HUDEP-2 (cell line): ENCODE measurements around the gene SYNGAP1.
"Not testable (repeated sequence)": the region's sequence is repeated elsewhere in the genome, so short reads cannot be mapped to it uniquely, and the experiment has no call there.

ENCODE experiments used
- DNase-seq, 76 experiments: peaks; one replicate each; lab custom pipeline; 2025; ENCODE audit not compliant: unreplicated experiment in 76 of 76; lab: John Stamatoyannopoulos, UW

SYNGAP1 gene

DNA sequence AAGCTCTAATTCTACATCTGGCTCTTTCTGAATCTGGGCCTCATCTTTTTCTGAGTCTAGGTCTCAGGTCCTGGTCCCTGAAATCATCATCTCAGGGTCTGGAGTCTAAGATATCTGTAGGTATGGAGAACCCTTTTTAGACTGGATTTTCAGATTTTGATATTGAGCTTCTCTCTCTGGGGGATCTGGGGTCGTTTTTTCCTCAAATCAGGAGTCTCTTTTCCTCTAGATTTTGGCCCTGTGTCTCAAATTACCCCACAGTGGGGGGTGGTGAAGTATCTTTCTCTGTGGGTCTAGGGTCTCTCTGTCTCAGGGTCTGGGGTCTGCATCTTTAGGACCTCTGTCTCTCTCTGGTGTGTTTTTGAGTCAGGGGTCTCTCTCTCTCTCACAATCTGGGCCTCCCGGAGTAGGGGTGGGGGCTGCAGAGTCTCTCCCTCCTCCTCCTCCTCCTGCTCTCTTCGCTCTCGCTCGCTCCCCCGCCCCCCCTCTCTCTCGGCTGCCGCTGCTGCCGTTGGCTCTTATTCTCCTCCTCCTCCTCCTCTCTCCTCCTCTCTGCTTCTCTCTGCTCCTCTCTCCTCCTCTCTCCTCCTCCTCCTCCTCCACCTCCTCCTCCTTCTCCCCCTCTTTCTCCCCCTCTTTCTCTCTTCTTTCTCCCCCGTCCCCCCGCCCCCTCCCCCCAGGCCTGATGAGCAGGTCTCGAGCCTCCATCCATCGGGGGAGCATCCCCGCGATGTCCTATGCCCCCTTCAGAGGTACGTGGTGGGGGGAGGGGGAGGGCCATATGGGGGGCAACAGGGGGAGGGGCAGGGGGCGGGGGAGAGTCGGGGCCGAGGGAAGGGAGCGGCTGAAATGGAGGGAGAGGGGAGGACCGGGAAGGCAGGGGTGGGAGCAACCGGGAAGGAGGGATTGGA, at the start of gene SYNGAP1:
Gene SYNGAP1, plus strand, starts transcription at position 486 of the 911 bp plus-strand sequence. Its CDS starts 200 bp downstream, at position 686.
- peak in 48 of 76 experiments; percentile 8 to 76 (median 44) for DNase-seq

DNA sequence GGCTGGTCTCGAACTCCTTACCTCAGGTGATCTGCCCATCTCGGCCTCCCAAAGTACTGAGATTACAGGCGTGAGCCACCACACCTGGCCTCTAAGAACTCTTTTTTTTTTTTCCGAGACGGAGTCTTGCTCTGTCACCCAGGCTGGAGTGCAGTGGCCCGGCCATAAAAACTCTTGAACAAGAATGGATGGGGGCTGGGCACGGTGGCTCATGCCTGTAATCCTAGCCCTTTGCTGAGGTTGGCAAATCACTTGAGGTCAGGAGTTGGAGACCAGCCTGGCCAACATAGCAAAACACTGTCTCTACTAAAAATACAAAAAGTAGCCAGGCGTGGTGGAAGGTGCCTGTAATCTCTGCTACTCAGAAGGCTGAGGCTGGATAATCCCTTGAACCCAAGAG, 48.0 kb upstream of the SYNGAP1 start:
- not testable (repeated sequence) for DNase-seq

DNA sequence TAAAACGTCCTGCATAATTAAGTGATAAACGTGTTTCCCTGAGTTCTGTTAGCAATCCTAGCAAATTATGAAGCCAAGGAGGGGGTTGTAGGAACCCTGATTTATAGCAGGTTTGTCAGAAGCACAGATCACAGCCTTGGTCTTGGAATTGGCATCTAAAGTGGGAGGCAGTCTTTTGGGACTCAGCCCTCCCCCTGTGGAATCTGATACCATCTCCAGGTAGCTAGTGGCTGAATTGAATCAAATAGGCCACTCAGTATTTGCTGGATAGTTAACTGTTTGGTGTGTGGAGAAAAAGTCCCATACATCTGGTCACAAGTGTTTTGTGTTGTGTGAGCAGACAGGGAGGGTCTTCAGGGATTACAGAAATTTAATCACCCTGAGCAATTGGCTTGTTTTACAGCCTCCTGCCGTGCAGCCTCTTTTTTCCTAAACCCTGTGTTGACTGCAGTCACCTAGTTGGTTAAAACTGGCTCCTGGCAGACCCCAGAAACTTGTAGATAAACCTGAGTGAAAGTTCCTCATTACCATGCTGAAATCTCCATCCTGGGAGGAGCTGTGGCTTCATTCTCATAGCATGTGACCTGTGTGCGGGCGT, 47.2 kb upstream of the SYNGAP1 start:
- no peak for DNase-seq

DNA sequence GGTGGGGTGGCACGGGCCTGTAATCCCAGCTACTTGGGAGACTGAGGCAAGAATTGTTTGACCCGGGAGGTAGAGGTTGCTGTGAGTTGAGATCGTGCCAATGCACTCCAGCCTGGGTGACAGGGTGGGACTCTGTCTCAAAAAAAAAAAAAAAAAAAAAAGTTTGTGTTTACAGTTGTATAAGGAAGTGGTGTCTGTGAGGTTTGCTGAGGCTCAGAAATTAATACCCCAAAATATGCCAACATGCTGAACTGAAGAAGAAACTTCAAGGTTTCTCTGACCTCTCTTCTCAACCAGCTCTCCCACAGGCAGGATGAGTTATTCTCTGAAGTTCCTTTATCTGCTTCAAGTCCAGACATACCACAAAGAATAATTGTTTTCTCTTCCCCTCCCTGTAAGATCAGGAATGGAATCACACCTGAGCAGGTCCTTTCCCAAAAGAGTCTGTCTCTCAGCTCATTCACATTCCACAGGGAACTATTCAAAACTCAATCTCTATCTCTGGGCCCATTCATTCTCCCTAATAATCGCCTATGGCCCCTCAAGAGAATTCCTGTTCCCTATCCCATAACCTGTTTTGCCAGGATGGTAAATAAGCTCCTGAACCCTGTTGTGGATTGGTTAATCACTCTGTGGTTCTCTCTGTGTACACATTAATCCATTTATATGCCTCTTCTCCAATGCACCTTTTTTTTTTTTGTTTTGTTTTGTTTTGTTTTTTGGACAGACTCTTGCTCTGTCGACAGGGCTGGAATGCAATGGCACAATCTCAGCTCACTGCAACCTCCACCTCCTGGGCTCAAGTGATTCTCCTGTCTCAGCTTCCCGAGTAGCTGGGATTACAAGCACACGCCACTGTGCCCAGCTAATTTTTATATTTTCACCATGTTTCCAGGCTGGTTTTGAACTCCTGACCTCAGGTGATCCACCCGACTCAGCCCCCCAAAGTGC, 45.6 kb upstream of the SYNGAP1 start:
- no peak for DNase-seq

DNA sequence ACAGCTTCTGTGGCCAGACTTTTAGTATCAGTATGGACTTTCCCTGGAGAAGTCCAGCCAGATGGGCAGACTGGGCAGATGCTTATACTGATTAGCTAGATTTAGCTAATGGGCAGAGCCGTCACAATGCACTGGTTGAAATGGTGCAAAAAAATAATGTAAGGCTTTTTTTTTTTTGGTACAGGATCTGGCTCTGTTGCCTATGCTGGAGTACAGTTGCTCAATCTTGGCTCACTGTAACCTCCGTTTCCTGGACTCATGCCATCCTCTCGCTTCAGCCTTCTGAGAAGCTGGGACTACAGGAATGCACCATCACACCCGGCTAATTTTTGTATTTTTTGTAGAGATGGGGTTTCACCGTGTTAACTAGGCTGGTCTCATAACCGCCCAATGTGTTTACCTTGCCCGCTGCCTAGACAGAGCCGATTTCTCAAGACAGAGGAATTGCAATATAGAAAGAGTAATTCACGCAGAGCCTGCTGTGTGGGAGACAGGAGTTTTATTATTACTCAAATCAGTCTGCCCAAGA, 44.7 kb upstream of the SYNGAP1 start:
- peak in 42 of 76 experiments; percentile 7 to 62 (median 36) for DNase-seq

DNA sequence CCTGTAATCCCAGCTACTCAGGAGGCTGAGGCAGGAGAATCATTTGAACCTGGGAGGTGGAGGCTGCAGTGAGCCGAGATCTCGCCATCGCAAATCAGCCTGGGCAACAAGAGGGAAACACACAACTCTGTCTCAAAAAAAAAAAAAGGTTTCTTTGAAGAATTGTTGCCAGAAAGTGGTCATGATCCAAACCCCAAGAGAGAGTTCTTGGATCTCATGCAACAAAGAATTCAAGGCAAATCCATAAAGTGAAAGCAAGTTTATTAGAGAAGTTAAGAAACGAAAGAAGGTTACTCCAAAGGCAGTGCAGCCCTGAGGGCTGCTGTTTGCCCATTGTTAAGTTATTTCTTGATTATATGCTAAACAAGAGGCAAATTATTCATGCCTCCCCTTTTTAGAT, 42.7 kb upstream of the SYNGAP1 start:
- DNase-seq = no peak

DNA sequence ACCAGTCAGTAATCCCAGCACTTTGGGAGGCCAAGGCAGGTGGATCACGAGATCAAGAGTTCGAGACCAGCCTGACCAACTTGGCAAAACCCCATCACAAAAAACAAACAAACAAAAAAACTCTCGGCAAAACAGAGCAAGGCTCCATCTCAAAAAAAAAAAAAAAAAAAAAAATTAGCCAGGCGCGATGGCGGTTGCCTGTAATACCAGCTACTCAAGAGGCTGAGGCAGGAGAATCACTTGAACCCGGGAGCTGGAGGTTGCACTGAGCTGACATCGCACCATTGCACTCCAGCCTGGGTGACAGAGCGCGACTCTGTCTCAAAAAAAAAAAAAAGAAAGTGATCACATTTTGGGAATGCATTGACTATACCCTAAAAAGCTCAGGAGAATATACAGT, 40.7 kb upstream of the SYNGAP1 start:
- DNase-seq = not testable (repeated sequence)

DNA sequence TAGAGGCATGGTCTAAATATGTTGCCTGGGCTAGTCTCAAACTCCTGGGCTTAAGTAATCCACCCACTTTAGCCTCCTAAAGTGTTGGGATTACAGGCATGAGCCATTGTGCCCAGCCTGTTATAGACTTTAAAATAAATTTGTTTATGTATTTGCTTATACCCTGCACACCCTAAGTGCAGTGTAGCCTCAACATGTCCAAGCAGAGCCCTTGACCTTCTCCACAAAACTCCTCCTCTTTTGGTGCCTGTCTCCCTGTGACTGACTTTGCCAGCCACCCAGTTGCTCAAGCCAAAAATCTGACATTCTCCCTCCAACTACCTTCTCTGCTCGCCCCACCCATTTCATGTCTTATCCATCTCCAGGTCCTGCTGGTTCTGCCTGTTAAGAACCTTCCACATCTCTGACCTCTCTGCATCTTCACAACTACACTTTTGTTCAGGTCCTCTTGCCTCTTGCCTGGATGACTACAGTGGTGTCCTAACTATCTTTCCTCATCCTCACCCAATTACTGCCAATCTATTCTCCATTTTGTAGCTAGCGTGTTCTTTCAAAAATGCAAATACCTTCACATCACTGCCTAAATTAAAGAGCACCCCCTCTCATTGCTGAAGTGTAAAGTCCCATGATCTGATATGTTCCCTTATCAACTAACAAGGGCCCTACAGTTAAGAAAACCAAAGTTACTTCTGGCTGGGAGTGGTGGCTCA, 39.4 kb upstream of the SYNGAP1 start:
- DNase-seq = peak in 45 of 76 experiments; percentile 8 to 64 (median 36)

DNA sequence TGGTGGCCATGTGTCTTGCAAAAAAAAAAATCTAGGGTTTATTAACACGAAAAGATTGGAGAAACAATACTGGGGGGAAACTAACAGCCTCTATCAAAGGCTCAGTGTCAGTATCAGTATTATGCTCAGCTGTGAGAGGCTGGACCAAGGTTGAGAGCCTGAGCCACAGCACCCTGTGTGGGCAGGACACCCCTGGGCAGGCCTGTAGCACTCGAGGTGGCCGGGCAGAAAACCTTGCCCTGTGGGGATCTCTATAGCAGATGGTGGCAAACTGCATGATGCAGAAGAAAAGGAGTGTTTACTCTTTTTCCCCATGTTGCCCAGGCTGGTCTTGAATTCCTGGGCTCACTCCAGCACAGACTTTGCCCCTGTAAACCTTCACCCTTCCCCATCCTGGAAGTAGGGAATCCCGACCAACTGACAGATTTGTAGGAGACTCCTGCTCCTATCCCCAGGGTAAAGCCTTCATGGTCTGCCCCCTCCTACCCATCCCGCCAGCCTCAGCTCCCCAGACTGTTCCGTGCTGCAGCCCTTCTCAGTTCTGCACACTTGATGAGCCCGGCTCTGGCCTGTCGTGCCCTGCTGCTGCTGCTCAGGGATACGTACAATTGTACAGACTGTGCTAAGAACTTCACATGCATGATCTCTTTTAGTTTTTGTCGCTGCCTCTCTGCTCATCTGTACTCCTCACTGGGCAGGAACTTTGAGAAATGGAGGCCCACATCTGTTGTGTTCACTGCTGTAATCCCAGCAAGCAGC, 36.3 kb upstream of the SYNGAP1 start:
- no peak for DNase-seq

DNA sequence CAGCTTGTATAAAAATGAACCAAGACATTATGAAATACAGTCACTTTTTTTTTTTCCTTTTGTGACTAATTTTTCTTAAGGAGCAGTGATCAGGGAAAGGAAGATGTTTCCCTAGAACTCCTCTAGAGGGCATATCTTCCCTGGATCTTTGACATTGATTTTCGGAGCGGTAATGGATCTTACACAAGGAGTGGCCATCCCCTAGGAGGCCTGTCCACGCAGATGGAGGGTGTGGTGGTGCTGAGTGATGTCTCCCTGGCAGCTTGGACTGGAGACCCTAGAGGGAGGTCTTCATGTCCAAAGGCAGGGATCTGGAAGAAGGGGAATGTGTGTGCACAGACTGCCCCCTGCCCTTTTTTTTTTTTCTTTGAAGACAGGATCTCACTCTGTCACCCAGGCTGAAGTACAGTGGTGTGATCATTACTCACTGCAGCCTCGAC, 35.3 kb upstream of the SYNGAP1 start:
- no peak for DNase-seq

DNA sequence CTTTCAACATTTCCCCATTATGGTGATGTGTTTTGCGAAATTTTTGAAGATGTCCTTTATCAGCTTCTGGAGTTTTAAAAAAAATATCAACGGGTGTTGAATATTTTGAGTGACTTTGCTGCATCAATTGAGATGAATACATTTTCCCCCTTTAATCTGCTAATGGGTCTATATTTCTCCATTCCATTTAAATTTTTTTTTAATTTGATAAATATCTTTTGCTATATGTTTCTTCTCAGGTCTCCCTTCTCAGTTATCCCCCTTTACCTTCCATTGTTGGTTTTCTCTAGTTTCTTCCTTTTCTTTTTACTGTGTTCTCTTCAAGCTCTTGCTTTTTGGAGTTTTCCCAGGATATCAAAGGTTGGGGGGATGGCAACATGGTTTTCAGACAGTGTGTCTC, 29.7 kb upstream of the SYNGAP1 start:
- DNase-seq = no peak

DNA sequence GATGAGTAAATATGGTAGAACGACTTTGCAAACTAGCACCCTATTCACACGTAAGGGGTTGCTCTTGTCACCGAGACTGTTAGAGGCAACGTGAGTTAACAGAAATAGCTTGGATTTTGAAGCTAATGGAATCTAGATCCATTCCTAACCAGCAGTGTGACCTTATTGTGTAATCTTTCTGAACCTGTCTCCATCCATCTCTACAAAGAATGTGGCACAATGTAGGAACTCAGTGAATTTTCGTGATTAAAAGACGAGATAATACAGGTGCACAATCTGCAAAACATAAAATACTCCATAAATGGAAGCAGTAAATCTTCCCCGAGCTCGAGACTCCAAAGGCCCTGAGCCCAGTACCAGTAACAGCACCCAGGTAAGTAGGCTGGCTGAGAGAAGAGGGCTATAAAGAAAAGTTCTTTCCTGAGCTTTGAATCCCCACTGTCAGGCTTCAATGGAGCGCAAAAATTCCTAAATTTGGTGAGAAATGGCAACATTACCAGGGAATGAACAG, 29.0 kb upstream of the SYNGAP1 start:
- DNase-seq = no peak

DNA sequence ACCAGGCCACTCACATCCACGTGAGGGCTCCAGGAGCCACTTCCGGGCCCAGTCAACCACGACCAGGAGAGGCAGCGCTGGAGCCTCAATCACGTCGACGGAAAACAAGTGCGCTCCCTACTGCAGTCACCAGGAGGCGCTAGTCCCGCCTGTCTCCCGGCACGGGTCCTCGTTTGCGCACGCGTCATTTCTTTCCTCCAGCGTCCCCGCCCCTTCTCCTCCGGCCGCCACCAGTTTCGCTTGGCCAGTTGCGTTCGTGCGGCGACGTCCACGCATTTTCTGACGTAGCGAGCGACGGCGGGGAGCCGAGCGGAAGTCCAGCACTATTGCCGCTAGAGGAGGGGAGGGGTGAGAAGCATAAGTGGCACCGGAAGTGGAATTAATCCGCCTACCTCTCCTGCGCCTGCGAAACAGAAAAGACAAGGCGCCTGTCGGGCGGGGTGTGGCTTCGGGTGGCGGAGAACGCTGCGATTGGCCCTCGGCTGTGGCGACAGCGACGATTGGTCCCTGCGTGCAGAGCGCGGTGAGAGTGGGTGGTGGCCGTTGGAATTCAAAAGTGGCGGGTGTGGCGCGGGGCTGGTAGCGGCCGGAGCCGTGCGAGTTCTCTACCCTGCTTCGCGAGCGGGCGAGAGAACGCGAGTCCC, 28.5 kb upstream of the SYNGAP1 start, which contains the start of gene KIFC1:
Gene KIFC1, plus strand, starts transcription at position 546 of the 644 bp plus-strand sequence. CDS start 163 bp downstream, outside the sequence.
- peak; percentile 75 to 100 (median 100) for DNase-seq

DNA sequence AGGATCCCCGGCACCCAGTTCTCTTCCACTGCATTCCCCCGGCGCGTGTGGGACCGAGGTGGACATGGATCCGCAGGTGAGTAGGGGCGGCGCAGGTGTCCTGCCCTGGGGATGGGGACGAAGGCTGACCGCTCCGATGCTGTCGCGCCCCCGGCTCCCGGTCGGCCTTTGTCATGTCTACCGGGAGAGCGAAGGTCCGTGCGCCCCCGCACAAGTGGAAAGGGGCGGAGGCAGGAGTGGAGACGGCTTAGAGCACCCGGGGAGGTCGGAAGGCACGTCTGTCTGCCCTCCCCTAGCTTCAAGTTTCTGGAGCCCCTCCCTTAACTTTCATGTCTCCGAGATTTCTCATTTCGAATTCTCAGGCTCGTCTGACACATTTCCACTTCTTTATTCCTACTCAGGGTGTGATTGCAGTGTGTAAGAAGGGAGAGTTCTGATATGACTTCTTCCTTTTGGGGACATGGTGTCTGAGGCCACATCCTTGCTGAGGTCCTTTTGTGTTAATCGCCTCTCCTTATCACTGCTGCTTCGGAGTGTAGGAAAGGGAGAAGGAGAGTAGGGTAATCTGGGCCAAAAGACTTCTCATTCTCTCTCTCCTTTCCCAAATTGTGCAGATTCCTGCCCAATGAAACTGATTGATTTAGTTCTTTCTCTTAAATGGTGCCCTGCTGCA, 27.8 kb upstream of the SYNGAP1 start:
- peak in 12 of 76 experiments; percentile 5 to 58 (median 42) for DNase-seq

DNA sequence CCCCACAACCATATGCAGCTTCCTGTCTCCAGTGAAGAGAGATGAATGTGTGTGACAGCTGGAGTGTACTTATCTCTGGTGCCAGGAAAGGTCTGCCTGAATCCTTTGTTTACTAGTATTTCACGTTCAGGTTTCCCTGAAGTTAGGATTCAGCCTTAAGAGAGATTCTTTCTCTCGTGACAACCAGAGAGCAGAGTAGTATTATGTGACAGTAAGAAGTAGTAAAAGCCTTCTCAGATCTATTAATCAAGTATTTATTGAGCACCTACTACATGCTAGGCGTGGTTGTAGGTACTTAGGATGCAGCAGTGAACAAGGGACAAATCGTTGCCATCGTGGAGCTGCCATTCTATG, 27.3 kb upstream of the SYNGAP1 start:
- no peak for DNase-seq

DNA sequence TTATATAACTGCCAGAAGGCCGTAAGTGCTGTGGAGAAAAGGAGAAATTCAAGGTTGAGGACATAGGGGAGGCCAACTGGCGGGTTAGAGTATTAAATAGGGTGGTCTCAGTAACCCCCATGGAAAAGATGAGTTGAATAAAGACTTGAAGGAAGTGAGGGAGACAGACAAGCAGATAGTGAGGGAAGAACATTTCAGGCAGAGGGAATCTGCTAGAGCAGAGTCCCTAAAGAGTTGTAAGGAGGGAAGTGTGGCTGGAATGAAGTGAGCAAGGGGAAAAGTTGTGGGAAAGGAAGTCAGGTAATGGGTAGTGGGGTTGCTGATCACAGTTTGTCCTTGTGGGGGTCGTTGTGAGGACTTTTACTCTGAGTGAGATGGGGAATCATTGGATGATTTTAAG, 26.9 kb upstream of the SYNGAP1 start:
- no peak for DNase-seq

DNA sequence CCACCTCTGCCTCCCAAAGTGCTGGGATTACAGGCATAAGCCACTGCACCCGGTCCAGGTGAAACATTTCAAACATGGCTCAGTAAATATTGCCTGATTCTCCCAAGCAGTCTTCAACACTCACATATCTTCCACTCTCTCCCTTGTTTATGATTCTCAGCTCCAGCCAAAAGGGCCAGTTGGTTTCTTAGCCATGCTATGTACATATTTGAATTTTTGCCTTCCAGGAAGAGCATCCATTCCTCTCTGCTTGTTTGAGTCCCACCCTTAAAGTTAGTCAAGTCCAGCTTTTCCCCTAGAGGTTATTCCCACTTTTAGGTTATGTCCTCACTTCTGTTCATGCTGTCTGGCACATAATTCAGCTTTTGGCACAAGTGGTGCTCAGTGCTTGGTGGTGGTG, 22.3 kb upstream of the SYNGAP1 start:
- DNase-seq = no peak

DNA sequence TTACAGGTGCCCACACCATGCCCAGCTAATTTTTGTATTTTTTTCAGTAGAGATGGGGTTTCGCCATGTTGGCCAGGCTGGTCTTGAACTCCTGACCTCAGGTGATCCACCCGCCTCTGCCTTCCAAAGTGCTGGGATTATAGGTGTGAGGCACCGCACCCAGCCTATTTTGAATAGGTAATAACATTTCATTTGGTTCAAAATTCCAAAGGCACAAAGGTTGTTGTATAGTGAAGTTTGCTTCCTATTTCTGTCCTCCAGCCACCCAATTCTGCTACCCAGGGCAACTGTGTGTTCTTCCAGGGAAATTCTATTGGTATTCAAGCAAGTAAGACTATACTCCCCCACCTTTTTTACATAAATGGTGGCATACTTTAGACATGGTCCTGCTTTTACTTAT, 21.3 kb upstream of the SYNGAP1 start:
- not testable (repeated sequence) for DNase-seq
